ENCODE measurements around the gene KRT1.

KRT1 gene

DNA sequence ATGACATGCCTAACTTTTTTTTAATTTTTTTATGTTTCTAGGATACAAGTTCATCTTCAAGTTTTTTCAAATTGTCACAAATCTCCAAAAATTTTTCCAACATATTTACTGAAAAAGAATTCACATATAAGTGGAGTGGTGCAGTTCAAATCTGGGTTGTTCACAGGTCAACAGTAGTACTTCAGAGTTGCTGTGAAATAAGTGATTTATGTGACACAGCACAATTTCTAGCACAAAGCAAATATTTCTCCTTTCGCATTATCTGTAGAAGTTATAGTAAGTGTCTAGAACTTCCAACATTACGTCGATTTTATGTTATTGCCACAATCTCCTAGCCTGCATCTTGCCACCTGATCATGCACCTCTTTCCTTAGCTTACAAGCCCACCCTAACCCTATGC, 18.5 kb downstream of the KRT1 start:
- H3K27me3 ChIP-seq (ENCODE audit: insufficient read depth, insufficient read length): no peaks in the 10 kb centered on the region
- DNase-seq (ENCODE audit: low read depth, low spot score): no peak
- H3K4me1 ChIP-seq (ENCODE audit: insufficient read depth, insufficient read length): no peaks in the 10 kb centered on the region
- H3K9ac ChIP-seq (ENCODE audit: insufficient read length, low read depth): no peak overlapping the region
- TF ChIP-seq YY1 (IDR thresholded peaks at IDR 0.05; ENCODE audit: insufficient read depth, insufficient read length): no peak
- no peak for TF ChIP-seq ZNF274 (IDR thresholded peaks at IDR 0.05; ENCODE audit: low read depth, low read length)
- no peak for TF ChIP-seq SUZ12 (IDR thresholded peaks at IDR 0.05; ENCODE audit: extremely low read depth, insufficient read depth, insufficient read length)
- no peak overlapping the region for H3K4me3 ChIP-seq (ENCODE audit: insufficient read length, low read depth)
- H3K36me3 ChIP-seq (ENCODE audit: insufficient read depth, insufficient read length, low read length): no peaks in the 10 kb centered on the region
- H3K9me3 ChIP-seq (ENCODE audit: insufficient read depth, low read length): no peaks in the 10 kb centered on the region

- no peak for DNase-seq (ENCODE audit: low read depth, low spot score)
- TF ChIP-seq ZNF274 (IDR thresholded peaks at IDR 0.05; ENCODE audit: low read depth, low read length) (no peak), SUZ12 (IDR thresholded peaks at IDR 0.05; ENCODE audit: extremely low read depth, insufficient read depth, insufficient read length) (no peak), YY1 (IDR thresholded peaks at IDR 0.05; ENCODE audit: insufficient read depth, insufficient read length) (no peak)
- no peaks in the 10 kb centered on the region for H3K9me3 ChIP-seq (ENCODE audit: insufficient read depth, low read length)
- no peaks in the 10 kb centered on the region for H3K27me3 ChIP-seq (ENCODE audit: insufficient read depth, insufficient read length)
- no peak overlapping the region for H3K9ac ChIP-seq (ENCODE audit: insufficient read length, low read depth)
- H3K36me3 ChIP-seq (ENCODE audit: insufficient read depth, insufficient read length, low read length): no peaks in the 10 kb centered on the region
- peaks cover under 1% of the 10 kb centered on the region for H3K4me1 ChIP-seq (ENCODE audit: insufficient read depth, insufficient read length)
- H3K4me3 ChIP-seq (ENCODE audit: insufficient read length, low read depth): no peak overlapping the region
Measured at GRCh38 chr12:52660934-52661499, 19.2 kb downstream of the KRT1 start.

DNA sequence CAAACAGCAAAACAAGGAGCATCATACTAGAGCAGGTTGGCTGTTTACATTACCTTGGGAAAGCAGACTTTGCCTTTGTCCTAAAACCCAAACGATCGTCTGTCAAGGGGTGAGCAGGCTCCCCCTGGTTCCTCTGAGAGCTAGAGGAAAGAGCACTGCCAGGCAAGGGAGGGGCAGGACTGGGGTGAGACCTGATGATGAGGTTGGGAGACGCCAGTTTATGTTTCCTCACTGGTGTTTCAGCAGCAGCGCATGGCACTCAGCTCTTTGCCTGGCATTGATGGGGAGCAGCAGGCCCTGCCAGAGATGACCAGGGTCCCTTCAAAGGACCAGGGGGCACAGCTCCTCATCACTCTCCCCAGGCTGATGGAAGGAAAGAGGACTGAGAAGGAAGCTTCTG, 20.3 kb downstream of the KRT1 start:
- no peak for DNase-seq (ENCODE audit: low read depth, low spot score)
- Histone ChIP-seq H3K9ac (ENCODE audit: insufficient read length, low read depth) (no peak overlapping the region), H3K4me1 (ENCODE audit: insufficient read depth, insufficient read length) (peaks cover 4% of the 10 kb centered on the region), H3K4me3 (ENCODE audit: insufficient read length, low read depth) (no peak overlapping the region), H3K36me3 (ENCODE audit: insufficient read depth, insufficient read length, low read length) (no peaks in the 10 kb centered on the region), H3K27me3 (ENCODE audit: insufficient read depth, insufficient read length) (no peaks in the 10 kb centered on the region), H3K9me3 (ENCODE audit: insufficient read depth, low read length) (no peaks in the 10 kb centered on the region)
- TF ChIP-seq ZNF274 (IDR thresholded peaks at IDR 0.05; ENCODE audit: low read depth, low read length): no peak
- TF ChIP-seq YY1 (IDR thresholded peaks at IDR 0.05; ENCODE audit: insufficient read depth, insufficient read length): no peak
- TF ChIP-seq SUZ12 (IDR thresholded peaks at IDR 0.05; ENCODE audit: extremely low read depth, insufficient read depth, insufficient read length): no peak

DNA sequence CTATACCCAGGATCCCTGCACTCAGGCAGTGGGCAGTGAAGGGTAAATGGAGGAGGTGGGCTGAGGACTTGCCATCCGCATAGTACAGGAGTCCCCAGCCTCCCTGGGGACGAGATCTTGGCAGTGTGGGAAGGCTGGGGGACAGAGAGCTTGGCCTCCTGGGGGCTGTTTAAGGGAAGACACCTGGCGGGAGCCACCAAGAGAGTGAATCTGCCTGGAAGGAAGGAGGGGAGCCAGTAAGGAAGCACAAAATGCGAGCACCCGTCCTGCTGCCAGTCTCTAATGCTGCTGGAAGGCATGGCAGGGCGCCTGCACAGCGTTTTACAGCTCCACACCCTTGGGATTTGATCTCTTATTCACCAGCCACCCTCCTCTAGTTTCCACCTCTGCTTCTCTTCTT, 20.8 kb downstream of the KRT1 start:
- TF ChIP-seq ZNF274 (IDR thresholded peaks at IDR 0.05; ENCODE audit: low read depth, low read length): no peak
- no peak for TF ChIP-seq SUZ12 (IDR thresholded peaks at IDR 0.05; ENCODE audit: extremely low read depth, insufficient read depth, insufficient read length)
- TF ChIP-seq YY1 (IDR thresholded peaks at IDR 0.05; ENCODE audit: insufficient read depth, insufficient read length): no peak
- Histone ChIP-seq H3K9me3 (ENCODE audit: insufficient read depth, low read length) (no peaks in the 10 kb centered on the region), H3K4me3 (ENCODE audit: insufficient read length, low read depth) (no peak overlapping the region), H3K4me1 (ENCODE audit: insufficient read depth, insufficient read length) (peaks cover 4% of the 10 kb centered on the region), H3K36me3 (ENCODE audit: insufficient read depth, insufficient read length, low read length) (no peaks in the 10 kb centered on the region), H3K9ac (ENCODE audit: insufficient read length, low read depth) (no peak overlapping the region), H3K27me3 (ENCODE audit: insufficient read depth, insufficient read length) (no peaks in the 10 kb centered on the region)
- DNase-seq (ENCODE audit: low read depth, low spot score): no peak

DNA sequence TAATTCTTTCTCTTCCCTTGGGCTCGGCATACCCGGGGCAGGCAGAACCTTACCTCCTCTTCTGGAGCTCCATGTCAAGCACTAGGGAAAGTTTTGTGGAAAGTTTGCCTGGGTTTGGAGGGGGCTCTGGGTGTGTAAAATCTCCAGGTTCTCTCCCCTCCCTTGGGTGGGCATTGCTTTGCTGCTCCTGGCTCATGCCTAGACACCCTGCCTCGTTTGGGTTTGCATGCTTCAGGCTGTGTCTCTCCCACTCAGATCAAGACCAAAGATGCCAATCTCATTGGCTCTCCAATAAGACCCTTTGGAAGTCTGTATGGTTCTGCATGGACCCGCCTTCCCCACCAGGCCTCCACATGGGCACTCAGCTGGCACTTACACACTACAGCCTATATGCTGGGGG, 22.0 kb downstream of the KRT1 start:
- no peak for DNase-seq (ENCODE audit: low read depth, low spot score)
- Histone ChIP-seq H3K4me3 (ENCODE audit: insufficient read length, low read depth) (no peak overlapping the region), H3K9me3 (ENCODE audit: insufficient read depth, low read length) (no peaks in the 10 kb centered on the region), H3K36me3 (ENCODE audit: insufficient read depth, insufficient read length, low read length) (no peaks in the 10 kb centered on the region), H3K4me1 (ENCODE audit: insufficient read depth, insufficient read length) (peaks cover 4% of the 10 kb centered on the region), H3K9ac (ENCODE audit: insufficient read length, low read depth) (no peak overlapping the region), H3K27me3 (ENCODE audit: insufficient read depth, insufficient read length) (no peaks in the 10 kb centered on the region)
- no peak for TF ChIP-seq SUZ12 (IDR thresholded peaks at IDR 0.05; ENCODE audit: extremely low read depth, insufficient read depth, insufficient read length)
- TF ChIP-seq YY1 (IDR thresholded peaks at IDR 0.05; ENCODE audit: insufficient read depth, insufficient read length): no peak

- H3K9ac ChIP-seq (ENCODE audit: insufficient read length, low read depth): no peak overlapping the region
- H3K9me3 ChIP-seq (ENCODE audit: insufficient read depth, low read length): no peaks in the 10 kb centered on the region
- TF ChIP-seq ZNF274 (IDR thresholded peaks at IDR 0.05; ENCODE audit: low read depth, low read length) (no peak), YY1 (IDR thresholded peaks at IDR 0.05; ENCODE audit: insufficient read depth, insufficient read length) (no peak), SUZ12 (IDR thresholded peaks at IDR 0.05; ENCODE audit: extremely low read depth, insufficient read depth, insufficient read length) (no peak)
- no peak overlapping the region for H3K4me3 ChIP-seq (ENCODE audit: insufficient read length, low read depth)
- no peaks in the 10 kb centered on the region for H3K36me3 ChIP-seq (ENCODE audit: insufficient read depth, insufficient read length, low read length)
- H3K4me1 ChIP-seq (ENCODE audit: insufficient read depth, insufficient read length): peaks cover 4% of the 10 kb centered on the region
- no peaks in the 10 kb centered on the region for H3K27me3 ChIP-seq (ENCODE audit: insufficient read depth, insufficient read length)
- no peak for DNase-seq (ENCODE audit: low read depth, low spot score)
Measured at GRCh38 chr12:52657250-52657902, 22.8 kb downstream of the KRT1 start.

DNA sequence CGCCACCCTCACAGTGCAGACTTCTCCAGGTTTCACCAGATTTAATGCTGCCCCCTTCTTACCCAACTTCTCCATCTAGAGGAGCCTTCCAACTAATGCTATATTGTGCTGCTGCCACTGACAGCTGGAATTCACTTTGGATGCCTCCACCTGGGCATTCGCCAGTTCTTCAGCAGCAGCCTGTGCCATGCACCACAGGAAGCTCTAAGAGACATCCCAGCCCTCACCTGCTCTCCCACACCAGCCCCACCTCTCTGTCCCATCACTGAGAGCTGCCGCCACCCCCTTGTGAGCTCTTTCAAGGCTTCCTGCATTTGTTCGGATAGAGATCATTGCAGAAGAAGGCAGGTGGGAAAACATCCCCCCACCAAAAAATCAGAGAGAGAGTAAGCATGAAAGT, 23.6 kb downstream of the KRT1 start:
- Histone ChIP-seq H3K9ac (ENCODE audit: insufficient read length, low read depth) (no peak overlapping the region), H3K4me1 (ENCODE audit: insufficient read depth, insufficient read length) (peaks cover 4% of the 10 kb centered on the region), H3K36me3 (ENCODE audit: insufficient read depth, insufficient read length, low read length) (no peaks in the 10 kb centered on the region), H3K9me3 (ENCODE audit: insufficient read depth, low read length) (peaks cover 5% of the 10 kb centered on the region; the same call in 1 of the 2 replicates), H3K4me3 (ENCODE audit: insufficient read length, low read depth) (no peak overlapping the region), H3K27me3 (ENCODE audit: insufficient read depth, insufficient read length) (no peaks in the 10 kb centered on the region)
- DNase-seq (ENCODE audit: low read depth, low spot score): no peak
- no peak for TF ChIP-seq YY1 (IDR thresholded peaks at IDR 0.05; ENCODE audit: insufficient read depth, insufficient read length)
- no peak for TF ChIP-seq ZNF274 (IDR thresholded peaks at IDR 0.05; ENCODE audit: low read depth, low read length)
- no peak for TF ChIP-seq SUZ12 (IDR thresholded peaks at IDR 0.05; ENCODE audit: extremely low read depth, insufficient read depth, insufficient read length)
